Lower leg skin (tissue), 4 donors: ENCODE data around the gene ZNF232. TPM values are rescaled to one million over a fixed set of nuclear protein-coding genes. Genes with fewer than 3 reads are reported as not detected.
"Not testable (repeated sequence)": the region's sequence is repeated elsewhere in the genome, so short reads cannot be mapped to it uniquely, and the experiment has no call there.

ENCODE experiments used
- DNase-seq, 2 donors: peaks; one replicate each; pipeline ENCODE4 v3.0.0-alpha.2; 2019; ENCODE audit warnings: low spot score in 2 of 2
- H3K4me3 ChIP-seq: fragments of 200-600 bp; sonication (generic); 2 replicates; pipeline ENCODE4 v1.5.1; 2017; ENCODE audit warnings: mild to moderate bottlenecking, low read depth; ENCODE audit not compliant: poor library complexity, severe bottlenecking
- CTCF ChIP-seq, 3 donors: fragments of 450-650 bp; IDR thresholded peaks; one replicate each; pipeline ENCODE4 v1.5.1; 2016; ENCODE audit warnings: antibody characterized with exemption in 3 of 3, mild to moderate bottlenecking in 3 of 3, moderate library complexity in 2 of 3
- POLR2A ChIP-seq, 2 donors: fragments of 450-650 bp; IDR thresholded peaks; one replicate each; pipeline ENCODE4 v1.6.1; 2016 to 2017; ENCODE audit warnings: antibody characterized with exemption in 2 of 2, mild to moderate bottlenecking in 1 of 2, moderate library complexity in 1 of 2
- WGBS, 2 donors: methylation state at CpG; one replicate each; pipeline ENCODE4 v1.1.5; 2018; 5-methylcytosine and 5-hydroxymethylcytosine counted together
- intact Hi-C: fragments of 100-400 bp; cut with DNase I; formaldehyde crosslinking; loops from one replicate; pipeline ENCODE4 v1.15.0; 2023; ENCODE audit warnings: low total_unique reads
- total RNA-seq, 4 donors: library from RNA; depleted of rRNA; stranded (reverse); fragments of >200 nt; gene quantifications; one replicate each; pipeline ENCODE4 v1.1.0, GENCODE V29; 2016

The ZNF232 gene
- total RNA-seq, 4 donors from 2014 or later = 6.5 to 8.7 (median 8.6) TPM

GRCh38 chr17:5121186-5121841, 9.6 kb upstream of the ZNF232 start:
- intact Hi-C loops = no loop called here
- 94 to 96% methylated on average over 9 to 15 of the region's 16 CpGs for WGBS, 2 donors
- H3K4me3 ChIP-seq = no peak overlapping the region
- TF ChIP-seq CTCF (IDR thresholded peaks at IDR 0.05) (no peak), POLR2A (IDR thresholded peaks at IDR 0.05) (no peak)
- DNase-seq = peak in 1 of 2 donors; percentile 75

GRCh38 chr17:5120436-5121185, 8.9 kb upstream of the ZNF232 start:
- intact Hi-C loops, H3K4me3 ChIP-seq: not testable (repeated sequence)
- DNase-seq = peak in 1 of 2 donors; percentile 50
- WGBS, 2 donors = 55 to 74% methylated on average over 6 of the region's 6 CpGs

GRCh38 chr17:5120036-5120435, 8.4 kb upstream of the ZNF232 start:
- peak in 1 of 2 donors; percentile 84 for DNase-seq
- H3K4me3 ChIP-seq = no peak overlapping the region
- intact Hi-C loops = no loop called here
- TF ChIP-seq CTCF (IDR thresholded peaks at IDR 0.05) (no peak), POLR2A (IDR thresholded peaks at IDR 0.05) (no peak)
- 83 to 84% methylated on average over 6 of the region's 7 CpGs for WGBS, 2 donors

GRCh38 chr17:5118219-5118618, 6.5 kb upstream of the ZNF232 start:
- 77 to 80% methylated on average over 5 to 6 of the region's 6 CpGs for WGBS, 2 donors
- intact Hi-C loops = no loop called here
- H3K4me3 ChIP-seq = no peak overlapping the region
- no peak for TF ChIP-seq POLR2A (IDR thresholded peaks at IDR 0.05)
- no peak for TF ChIP-seq CTCF (IDR thresholded peaks at IDR 0.05)
- DNase-seq = no peak

- intact Hi-C loops = no loop called here
- TF ChIP-seq CTCF (IDR thresholded peaks at IDR 0.05) = no peak
- TF ChIP-seq POLR2A (IDR thresholded peaks at IDR 0.05) = no peak
- 32 to 38% methylated on average over 50 to 75 of the region's 87 CpGs for WGBS, 2 donors
- no peak within 1 kb of the TSS for H3K4me3 ChIP-seq
- no peak for DNase-seq
These were observed 4.3 kb upstream of the ZNF232 start, which contains the start of gene USP6 for GRCh38 chr17:5115673-5116651. TSS of gene USP6 (plus strand) at chr17:5116032. CDS start at chr17:5130368, 14,336 bp downstream.
